Measurements from ENCODE around the gene RASSF5.

Gene RASSF5

DNA sequence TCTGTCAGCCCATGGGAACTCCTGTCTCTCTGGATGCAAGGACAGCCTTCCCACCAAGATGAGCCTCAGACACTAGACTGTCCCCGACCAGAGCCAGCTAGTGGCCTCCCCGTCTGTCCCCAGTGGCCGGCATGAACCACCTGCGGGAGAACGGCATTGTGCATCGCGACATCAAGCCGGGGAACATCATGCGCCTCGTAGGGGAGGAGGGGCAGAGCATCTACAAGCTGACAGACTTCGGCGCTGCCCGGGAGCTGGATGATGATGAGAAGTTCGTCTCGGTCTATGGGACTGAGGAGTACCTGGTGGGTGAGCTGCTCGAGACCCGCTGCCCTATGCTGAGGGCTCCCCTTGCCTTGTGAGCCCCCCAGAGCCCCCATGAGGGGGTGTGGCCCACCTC lies 31.3 kb upstream of the RASSF5 start:
- no peak for DNase-seq (ENCODE audit: low read depth)
- TF ChIP-seq, protein P1, sequence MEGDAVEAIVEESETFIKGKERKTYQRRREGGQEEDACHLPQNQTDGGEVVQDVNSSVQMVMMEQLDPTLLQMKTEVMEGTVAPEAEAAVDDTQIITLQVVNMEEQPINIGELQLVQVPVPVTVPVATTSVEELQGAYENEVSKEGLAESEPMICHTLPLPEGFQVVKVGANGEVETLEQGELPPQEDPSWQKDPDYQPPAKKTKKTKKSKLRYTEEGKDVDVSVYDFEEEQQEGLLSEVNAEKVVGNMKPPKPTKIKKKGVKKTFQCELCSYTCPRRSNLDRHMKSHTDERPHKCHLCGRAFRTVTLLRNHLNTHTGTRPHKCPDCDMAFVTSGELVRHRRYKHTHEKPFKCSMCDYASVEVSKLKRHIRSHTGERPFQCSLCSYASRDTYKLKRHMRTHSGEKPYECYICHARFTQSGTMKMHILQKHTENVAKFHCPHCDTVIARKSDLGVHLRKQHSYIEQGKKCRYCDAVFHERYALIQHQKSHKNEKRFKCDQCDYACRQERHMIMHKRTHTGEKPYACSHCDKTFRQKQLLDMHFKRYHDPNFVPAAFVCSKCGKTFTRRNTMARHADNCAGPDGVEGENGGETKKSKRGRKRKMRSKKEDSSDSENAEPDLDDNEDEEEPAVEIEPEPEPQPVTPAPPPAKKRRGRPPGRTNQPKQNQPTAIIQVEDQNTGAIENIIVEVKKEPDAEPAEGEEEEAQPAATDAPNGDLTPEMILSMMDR (IDR thresholded peaks at IDR 0.05; ENCODE audit: low read depth, low read length, missing control alignments) = no peak
- no peak overlapping the region for H3K4me3 ChIP-seq (ENCODE audit: low read depth, low read length)

DNA sequence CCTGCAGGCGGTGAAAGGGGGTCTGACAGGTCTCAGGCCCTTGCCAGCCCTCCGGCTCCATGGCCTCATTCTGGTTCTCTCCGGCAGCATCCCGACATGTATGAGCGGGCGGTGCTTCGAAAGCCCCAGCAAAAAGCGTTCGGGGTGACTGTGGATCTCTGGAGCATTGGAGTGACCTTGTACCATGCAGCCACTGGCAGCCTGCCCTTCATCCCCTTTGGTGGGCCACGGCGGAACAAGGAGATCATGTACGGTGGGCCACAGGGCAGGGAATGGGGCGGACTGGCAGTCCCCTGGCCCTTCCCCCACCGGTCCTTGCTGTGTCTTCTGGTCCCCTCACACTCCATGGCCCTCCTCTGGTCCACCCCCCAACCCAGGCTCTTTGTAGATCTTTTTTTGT lies 30.7 kb upstream of the RASSF5 start:
- TF ChIP-seq, protein P1 (IDR thresholded peaks at IDR 0.05; ENCODE audit: low read depth, low read length, missing control alignments) = no peak
- H3K4me3 ChIP-seq (ENCODE audit: low read depth, low read length) = no peak overlapping the region
- no peak for DNase-seq (ENCODE audit: low read depth)

DNA sequence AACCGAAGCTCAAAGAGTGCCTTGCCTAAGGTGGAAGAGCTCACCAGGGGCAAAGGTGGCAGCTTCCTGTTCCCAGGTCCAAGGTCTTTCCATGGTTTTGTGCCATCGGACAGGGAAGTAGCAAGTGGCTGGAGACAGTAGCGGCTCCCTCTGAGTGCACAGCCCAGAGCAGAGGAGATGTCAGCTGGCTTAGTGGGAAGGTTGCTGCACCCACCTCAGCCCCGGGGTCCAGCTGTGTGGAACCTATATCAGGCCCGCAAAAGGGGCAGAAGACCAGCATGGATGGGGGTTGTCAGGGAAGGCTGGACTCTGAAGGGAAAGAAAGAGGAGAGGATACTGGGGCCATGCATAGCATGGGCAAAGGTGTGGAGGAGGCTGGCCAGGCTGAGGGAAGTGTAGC lies 30.2 kb upstream of the RASSF5 start:
- TF ChIP-seq, protein P1 (IDR thresholded peaks at IDR 0.05; ENCODE audit: low read depth, low read length, missing control alignments) = no peak
- no peak overlapping the region for H3K4me3 ChIP-seq (ENCODE audit: low read depth, low read length)
- DNase-seq (ENCODE audit: low read depth) = no peak

DNA sequence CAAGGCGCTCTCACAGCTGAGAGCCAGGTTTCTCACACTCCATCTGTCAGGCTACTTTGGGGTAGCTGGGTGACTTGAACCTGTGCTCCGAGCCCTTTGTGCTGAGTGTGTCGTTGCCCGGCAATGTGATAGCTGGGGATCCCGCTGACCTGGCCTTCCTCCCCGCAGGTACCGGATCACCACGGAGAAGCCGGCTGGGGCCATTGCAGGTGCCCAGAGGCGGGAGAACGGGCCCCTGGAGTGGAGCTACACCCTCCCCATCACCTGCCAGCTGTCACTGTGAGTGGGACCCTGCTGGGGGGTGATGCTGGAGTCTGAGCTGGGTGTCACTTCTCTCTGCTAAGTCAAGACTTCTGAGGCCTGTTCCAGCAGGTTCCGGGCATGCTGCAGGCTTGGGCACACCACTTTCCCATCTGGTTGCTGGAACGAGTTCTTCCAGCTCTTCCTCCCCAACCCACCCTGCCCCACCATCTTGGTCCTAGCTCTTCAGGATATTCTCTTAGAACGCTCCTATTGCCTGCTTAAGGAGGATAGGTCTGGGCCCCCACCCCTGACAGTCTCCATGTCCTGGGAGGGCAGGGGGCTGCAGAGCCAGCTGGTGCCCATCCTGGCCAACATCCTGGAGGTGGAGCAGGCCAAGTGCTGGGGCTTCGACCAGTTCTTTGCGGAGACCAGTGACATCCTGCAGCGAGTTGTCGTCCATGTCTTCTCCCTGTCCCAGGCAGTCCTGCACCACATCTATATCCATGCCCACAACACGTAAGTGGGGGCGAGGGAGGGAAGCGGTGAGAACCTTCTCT lies 29.6 kb upstream of the RASSF5 start:
- DNase-seq (ENCODE audit: low read depth) = no peak
- TF ChIP-seq, protein P1 (IDR thresholded peaks at IDR 0.05; ENCODE audit: low read depth, low read length, missing control alignments) = no peak
- H3K4me3 ChIP-seq (ENCODE audit: low read depth, low read length) = no peak overlapping the region

DNA sequence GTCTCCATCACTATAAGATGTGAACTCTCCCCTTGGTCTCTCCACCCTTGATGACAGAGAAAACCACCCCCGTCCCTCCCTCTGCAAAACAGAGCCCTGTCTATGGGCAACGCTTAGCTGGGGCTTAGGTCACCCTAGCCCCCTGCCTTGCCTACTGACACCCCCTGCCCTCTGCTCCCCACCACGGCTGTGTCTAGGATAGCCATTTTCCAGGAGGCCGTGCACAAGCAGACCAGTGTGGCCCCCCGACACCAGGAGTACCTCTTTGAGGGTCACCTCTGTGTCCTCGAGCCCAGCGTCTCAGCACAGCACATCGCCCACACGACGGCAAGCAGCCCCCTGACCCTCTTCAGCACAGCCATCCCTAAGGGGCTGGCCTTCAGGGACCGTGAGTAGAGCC lies 28.6 kb upstream of the RASSF5 start:
- no peak overlapping the region for H3K4me3 ChIP-seq (ENCODE audit: low read depth, low read length)
- TF ChIP-seq, protein P1 (IDR thresholded peaks at IDR 0.05; ENCODE audit: low read depth, low read length, missing control alignments) = no peak
- no peak for DNase-seq (ENCODE audit: low read depth)

DNA sequence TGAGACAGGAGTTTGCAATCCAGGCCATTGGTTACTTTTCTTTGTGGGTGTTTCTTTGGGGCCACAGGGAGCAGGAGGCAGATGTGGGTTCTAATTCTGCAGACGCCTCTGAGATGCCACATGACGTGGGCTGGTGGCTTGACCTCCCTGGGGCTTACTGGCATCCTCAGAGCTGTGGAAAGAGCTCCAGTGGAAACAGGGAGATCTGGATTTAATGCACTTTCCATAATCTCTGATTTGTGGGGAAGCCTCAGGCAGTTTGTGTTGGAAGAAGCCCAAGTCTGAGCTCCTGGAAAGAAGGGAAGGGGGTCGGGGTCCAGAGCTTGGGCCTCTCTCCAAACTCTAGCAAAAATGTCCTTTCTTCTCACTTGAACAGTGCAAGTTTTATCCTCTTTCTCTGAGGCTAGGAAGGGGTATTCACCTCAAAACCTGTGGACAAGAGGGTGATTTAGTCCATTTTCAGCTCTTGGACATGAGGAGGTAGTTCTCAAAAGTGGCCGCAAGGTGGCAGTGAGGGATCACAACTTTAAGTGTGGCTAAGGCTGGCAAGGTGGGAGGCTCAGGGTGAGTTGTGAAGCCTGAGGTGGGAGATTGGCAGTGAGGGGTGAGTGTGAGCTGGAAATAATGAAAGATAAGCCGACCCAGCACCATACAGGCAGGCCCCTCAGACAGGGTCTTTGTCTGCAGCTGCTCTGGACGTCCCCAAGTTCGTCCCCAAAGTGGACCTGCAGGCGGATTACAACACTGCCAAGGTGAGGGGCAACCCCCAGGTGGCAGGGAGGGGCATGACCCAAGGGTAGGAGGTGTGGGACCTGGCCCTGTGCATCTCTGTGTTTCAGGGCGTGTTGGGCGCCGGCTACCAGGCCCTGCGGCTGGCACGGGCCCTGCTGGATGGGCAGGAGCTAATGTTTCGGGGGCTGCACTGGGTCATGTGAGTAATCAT lies 27.9 kb upstream of the RASSF5 start:
- no peak for DNase-seq (ENCODE audit: low read depth)
- H3K4me3 ChIP-seq (ENCODE audit: low read depth, low read length) = no peak overlapping the region
- TF ChIP-seq, protein P1 (IDR thresholded peaks at IDR 0.05; ENCODE audit: low read depth, low read length, missing control alignments) = peak; percentile 83
